ENCODE results near the gene FOXR1.
"Not testable (repeated sequence)": the region's sequence is repeated elsewhere in the genome, so short reads cannot be mapped to it uniquely, and the experiment has no call there.

The FOXR1 gene

DNA sequence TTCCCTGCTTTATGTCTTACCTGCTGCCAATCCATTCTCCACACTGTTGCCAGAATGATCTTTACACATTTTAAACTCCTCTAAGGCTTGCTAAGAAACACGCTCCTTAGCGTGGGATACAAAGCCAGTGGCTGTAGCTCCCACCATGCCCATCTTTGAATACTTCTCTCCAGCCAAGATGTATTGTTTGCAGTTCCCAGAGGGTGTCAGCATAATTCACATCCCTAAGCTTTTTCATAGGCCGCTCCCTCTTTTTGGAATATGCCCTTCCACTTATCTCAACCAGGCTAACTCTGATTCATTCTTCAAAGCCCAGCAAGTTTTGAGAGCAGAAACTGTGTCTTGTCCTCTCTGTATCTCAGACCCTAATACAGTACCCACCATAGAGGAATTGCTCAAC is 23.6 kb upstream of the FOXR1 start:
- no peak for DNase-seq

DNA sequence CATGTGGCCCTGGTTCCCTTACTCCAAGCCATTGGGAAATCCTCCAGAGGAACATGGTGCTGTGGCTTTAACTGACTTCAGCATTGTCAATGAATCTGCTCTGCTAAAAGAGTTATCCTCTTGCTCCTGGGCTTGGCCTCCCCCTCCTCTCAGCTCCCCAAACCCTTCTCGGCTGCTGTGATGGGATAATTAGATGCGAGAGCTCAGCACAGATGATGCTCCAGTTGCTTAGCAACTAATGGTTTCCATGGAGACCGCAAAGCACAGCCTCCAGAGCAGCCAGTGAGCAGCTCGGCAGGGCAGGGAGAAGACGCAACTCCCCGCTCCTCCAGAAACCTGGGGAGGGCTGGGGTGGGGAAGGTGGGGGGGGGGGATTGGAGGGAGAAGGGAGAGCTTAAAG is 18.3 kb upstream of the FOXR1 start:
- DNase-seq: no peak

DNA sequence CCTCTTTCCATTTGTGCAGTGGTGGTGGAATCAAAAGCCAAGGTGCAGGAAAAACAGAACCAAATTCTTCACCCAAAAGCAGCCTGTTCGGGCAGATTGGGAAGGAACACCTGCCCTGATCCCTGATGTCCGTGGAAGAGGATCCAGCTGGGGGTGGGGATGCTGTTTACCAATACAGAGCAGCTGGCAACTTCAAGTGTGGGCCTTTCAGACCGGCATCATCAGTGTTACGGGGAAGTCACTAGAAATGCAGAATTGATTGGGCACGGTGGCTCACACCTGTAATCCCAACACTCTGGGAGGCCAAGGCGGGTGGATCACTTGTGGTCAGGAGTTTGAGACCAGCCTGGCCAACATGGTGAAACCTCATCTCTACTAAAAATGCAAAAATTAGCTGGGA is 17.6 kb upstream of the FOXR1 start:
- not testable (repeated sequence) for DNase-seq

DNA sequence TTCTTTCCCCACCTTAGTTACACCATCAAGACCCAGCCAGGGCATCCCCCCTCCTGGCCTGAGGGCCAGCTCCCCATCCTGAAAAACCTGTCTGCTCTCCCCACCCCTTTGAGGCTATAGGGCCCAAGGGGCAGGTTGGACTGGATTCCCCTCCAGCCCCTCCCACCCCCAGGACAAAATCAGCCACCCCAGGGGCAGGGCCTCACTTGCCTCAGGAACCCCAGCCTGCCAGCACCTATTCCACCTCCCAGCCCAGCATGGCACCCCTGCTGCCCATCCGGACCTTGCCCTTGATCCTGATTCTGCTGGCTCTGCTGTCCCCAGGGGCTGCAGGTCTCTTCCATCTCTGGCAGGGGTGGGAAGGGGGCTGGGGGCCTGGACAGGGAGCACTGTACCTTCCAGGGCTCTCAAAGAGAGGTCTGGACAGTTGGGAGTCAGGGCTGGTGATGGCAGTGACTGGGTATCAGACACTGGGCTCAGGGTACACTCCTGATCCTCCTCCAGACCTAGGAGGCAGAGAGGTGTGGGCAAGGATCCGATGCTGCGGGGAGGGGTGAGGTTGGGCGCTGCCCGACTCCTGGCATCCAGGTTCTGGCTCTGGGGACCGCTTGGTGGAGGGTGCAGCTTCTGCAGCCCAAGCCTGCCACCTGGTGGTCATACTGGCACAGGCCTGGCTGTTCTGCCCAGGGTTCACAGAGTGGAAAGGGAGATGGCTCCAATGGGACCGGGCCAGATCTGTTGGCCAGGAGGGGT is 15.3 kb upstream of the FOXR1 start, which contains the start of gene UPK2:
Gene UPK2, plus strand, starts transcription at position 205 of the 753 bp plus-strand sequence. Its CDS starts 53 bp downstream, at position 258.
- DNase-seq: peak; percentile 87 to 91

DNA sequence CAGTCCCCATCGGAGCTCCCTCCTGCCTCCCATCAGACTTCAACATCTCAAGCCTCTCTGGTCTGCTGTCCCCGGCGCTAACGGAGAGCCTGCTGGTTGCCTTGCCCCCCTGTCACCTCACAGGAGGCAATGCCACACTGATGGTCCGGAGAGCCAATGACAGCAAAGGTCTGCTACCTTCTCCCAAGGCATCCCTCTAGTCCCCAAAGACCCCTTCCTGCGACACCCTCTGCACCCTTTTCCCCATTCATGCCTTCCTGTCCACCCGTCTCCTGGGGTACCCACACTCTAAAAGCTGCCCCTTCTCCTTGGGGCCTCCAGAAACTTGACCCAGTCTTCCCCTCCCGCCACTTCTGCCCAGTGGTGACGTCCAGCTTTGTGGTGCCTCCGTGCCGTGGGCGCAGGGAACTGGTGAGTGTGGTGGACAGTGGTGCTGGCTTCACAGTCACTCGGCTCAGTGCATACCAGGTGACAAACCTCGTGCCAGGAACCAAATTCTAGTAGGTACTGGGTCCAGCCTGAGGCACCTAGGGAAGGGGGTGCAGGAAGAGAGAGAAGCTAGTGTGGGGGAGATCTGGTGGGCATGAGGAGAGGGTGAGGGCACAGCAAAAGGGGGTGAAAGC is 14.6 kb upstream of the FOXR1 start:
- DNase-seq: no peak

DNA sequence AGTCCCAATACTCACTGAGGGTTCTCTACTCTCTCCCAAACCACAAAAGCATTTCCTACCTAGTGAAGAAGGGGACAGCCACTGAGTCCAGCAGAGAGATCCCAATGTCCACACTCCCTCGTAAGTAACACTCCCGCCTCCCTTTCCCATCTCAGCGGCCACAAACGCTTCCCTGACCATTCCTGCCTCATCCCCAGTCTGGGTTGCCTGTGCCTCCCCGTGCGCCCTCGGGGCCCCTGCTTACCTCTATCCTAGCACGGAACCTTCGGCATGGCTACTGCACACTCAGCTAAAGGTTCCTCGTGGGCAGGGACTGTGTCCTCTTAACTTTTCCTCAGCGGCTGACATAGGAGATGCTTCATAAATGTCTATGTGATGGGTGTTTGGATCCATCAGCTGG is 14.0 kb upstream of the FOXR1 start:
- no peak for DNase-seq

DNA sequence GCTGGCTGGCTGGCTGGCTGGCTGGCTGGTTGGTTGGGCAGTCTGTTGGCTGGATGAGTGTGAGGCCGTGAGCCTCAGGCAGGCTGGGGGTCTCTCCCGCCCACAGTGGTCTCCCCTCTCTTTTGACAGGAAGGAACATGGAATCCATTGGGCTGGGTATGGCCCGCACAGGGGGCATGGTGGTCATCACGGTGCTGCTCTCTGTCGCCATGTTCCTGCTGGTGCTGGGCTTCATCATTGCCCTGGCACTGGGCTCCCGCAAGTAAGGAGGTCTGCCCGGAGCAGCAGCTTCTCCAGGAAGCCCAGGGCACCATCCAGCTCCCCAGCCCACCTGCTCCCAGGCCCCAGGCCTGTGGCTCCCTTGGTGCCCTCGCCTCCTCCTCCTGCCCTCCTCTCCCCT is 13.6 kb upstream of the FOXR1 start:
- no peak for DNase-seq

DNA sequence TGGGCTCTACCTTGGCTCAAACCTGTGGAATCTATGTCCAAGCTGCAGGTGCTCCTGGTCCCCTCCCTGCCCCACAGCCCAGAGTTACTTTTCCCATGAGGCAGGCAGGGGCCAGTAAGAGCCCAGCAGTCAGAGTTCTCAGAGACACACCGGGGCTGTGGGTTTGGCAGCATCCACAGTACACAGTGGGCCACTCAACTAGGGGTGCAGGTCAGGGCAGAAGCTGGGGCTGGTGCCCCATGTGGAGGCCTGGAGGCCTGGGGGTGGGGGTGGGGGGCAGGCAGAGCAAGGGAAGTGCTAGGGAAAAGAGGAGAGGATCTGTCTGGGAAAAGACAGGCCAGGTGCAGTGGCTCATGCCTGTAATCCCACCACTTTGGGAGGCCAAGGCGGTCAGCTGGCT is 13.0 kb upstream of the FOXR1 start:
- no peak for DNase-seq

DNA sequence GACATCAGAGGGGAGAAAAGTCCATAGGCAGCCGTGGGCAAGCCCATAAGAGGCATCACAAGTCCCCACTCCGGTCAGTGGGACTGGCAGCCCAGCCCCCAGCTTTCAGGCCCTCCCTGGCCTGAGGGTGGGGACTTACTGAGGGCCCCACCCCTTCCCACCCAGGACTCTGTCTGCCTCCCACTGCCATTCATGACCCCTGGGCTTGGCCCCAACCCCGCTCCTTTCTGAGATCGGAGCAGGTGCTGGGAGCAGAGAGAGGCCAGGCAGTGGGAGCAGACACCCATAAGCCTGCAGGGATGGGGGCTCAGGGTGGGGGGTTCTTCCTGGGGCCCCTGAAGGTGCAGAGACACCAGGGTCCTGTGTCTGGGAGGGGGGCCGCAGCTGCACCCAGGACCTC is 10.4 kb upstream of the FOXR1 start:
- DNase-seq: no peak

DNA sequence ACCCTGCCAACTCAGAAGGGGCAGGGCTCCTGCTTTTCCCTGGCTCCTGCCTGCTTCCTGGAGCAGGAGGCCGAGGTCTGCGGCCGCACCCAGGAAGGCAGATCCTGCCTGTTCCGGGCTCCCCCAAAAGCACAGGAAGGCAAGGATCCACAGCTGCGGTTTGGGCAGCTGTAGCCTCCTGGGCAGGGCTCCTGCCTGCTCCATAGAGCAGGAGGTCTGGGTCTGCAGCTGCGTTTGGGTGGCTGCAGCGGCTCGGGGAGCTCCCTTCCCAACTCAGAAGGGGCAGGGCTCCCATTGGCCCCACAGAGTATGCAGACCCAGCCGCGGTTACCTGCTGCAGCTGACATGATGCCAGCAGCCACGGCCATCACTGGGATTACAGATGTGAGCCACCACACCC is 10.0 kb upstream of the FOXR1 start:
- DNase-seq: no peak

DNA sequence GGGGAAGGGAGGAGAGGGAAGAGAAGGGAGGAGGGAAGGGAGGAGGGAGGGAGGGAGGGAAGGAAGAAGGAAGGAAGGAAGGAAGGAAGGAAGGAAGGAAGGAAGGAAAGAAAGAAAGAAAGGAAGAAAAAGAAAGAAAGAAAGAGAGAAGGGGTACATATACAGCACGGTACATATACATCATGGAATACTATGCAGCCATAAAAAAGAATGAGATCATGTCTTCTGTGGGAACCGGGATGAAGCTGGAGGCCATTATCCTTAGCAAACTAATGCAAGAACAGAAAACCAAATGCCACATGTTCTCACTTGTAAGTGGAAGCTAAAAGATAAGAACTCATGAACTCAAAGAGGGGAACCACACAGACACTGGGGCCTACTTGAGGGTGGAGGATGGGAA is 2.1 kb upstream of the FOXR1 start:
- not testable (repeated sequence) for DNase-seq

DNA sequence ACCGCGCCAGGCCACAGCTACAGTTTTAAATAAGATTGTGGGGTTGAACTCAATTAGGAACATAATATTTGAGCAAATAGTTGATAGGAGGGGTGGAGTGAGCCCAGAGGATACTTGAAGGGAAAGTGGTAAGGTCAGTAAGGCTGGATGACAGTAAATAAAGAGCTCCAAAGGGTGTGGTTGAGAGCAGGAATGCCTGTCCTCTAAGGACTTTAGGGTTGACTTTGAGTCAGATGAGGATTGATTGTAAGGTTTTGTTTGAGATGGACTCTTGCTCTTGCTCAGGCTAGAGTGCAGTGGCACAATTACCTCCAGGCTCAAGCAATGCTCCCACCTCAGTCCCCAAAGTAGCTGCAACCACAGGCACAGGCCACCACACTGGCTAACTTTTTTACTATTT is 2.4 kb downstream of the FOXR1 start:
- DNase-seq: no peak

DNA sequence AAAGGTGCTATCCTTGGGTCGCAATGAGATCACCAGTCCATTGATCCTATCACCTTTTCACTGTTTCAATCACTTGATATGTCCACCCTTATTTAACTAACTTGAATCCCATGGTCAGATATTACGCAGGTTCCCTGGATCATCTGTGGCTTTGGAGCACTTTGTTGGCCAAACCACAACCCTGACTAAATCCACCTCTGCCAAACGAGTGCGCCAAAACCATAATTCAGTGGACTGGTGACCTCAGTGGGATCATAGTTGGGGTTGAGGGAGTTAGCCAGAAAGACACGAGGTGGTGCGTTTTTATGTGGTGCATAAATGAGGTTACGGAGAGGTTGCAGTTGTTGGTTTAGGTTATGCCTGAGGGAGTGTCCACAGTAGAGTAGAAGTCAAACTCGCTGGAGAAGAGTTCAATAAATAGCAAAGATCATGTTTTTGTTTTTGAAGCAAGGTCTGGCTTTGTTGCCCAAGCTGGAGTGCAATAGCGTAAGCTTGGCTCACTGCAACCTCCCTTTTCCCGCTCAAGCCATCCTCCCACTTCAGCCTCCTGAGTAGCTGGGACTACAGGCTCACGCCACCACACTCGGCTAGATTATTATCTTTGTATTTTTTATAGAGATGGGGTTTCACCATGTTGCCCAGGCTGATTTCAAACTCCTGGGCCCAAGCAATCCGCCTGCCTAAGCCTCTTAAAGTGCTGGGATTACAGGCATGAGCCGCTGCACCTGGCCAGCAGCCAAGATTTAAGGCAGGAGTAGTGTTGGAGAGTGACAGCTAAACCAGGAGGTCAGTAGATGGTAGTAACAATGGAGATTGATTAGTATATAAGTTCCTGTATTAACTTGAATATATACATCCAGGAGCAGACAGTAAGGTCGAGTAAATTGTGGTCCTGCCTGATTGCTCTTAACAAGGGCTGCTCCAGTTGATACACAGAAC is 4.5 kb downstream of the FOXR1 start:
- no peak for DNase-seq

DNA sequence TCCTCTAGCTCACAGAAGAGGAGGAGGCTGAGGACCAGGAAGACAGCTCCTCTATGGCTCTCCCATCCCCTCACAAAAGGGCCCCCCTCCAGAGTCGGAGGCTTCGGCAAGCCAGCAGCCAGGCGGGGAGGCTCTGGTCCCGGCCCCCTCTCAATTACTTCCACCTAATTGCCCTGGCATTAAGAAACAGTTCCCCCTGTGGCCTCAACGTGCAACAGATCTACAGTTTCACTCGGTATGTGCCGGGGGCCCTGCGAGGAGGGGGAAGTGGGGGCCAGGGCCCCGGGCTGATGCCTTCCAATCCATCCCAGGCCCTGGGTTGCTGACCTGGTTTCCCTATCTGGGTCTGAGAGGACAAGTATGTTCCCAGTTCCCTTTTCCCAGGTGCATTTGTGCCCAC is 7.9 kb downstream of the FOXR1 start:
- DNase-seq: no peak

DNA sequence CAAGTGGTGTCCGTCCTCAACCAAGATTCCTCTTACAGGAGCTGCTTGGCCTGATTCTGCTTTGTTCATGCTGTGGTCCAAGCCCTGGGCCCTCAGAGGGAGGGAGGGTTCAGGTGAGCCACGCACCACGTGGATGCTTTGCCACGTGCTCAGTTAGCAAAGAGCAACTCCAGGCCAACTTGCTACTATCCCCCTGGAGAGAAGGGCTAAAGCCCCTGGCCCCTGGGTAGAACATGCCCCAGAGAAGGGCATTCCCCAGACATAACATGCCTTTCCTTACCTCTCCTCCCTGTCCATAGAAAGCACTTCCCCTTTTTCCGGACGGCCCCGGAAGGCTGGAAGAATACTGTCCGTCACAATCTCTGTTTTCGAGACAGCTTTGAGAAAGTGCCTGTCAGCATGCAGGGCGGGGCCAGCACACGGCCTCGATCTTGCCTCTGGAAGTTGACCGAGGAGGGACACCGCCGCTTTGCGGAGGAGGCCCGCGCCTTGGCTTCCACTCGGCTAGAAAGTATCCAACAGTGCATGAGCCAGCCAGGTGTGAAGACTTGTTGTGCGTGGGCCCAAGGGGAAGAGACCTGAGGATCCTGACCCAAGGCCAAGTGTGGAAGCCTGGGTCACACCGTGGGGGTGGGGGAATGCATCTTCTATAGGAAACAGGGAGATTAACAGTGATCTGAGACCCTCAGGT is 8.8 kb downstream of the FOXR1 start:
- no peak for DNase-seq

DNA sequence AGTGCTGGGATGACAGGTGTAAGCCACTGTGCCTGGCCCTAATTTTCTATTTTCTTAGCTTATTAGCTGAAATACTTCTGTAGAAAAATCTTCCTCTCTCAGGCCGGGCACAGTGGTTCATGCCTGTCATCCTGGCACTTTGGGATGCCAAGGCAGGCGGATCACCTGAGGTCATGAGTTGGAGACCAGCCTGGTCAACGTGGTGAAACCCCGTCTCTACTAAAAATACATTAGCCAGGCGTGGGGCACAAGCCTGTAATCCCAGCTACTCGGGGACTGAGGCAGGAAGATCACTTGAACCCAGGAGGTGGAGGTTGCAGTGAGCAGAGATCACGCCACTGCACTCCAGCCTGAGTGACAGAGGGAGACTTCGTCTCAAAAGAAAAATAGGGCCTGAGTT is 12.8 kb downstream of the FOXR1 start:
- not testable (repeated sequence) for DNase-seq

DNA sequence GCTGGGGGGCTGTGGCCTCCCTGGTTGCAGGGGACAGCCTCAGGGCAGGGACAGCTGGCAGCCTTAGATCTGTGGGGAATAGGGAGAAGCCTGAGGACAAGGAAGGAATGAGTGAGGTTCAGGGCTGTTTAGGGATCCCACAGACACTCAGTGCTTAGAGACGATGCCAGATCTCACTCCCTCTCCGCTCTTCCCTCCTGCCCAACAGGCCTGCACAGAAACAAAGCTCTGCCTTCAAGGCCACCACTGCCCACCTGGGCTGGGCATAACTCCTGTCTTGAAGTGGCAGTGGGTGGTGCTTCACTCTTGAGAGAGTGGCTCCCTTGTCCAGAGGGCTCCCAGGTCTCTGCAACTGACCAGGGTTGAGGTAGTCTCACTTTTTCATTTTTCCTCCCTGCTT is 13.3 kb downstream of the FOXR1 start:
- DNase-seq: no peak

DNA sequence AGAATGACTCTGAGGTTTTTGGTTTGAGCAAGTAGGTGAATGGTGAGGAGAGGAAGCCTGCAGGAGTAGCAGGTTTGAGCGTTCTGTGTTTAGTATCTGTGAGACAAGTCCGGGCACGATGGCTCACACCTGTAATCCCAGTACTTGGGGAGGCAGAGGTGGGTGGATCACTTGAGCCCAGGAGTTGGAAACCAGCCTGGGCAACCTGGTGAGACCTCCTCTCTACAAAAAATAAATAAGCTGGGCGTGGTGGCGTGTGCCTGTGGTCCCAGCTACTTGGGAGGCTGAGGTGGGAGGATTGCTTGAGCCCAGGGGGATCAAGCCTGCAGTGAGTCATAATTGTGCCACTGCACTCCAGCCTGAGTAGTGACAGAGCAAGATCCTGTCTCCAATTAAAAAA is 16.7 kb downstream of the FOXR1 start:
- no peak for DNase-seq

DNA sequence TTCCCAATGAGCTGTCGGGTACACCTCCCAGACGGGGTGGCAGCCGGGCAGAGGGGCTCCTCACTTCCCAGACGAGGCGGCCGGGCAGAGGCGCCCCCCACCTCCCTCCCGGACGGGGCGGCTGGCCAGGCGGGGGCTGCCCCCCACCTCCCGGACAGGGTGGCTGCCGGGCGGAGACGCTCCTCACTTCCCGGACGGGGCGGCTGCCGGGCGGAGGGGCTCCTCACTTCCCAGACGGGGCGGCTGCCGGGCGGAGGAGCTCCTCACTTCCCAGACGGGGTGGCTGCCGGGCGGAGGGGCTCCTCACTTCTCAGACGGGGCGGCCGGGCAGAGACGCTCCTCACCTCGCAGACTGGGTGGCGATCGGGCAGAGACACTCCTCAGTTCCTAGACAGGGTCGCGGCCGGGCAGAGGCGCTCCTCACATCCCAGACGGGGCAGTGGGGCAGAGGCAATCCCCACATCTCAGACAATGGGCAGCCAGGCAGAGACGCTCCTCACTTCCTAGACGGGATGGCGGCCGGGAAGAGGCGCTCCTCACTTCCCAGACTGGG is 20.0 kb downstream of the FOXR1 start:
- not testable (repeated sequence) for DNase-seq

DNA sequence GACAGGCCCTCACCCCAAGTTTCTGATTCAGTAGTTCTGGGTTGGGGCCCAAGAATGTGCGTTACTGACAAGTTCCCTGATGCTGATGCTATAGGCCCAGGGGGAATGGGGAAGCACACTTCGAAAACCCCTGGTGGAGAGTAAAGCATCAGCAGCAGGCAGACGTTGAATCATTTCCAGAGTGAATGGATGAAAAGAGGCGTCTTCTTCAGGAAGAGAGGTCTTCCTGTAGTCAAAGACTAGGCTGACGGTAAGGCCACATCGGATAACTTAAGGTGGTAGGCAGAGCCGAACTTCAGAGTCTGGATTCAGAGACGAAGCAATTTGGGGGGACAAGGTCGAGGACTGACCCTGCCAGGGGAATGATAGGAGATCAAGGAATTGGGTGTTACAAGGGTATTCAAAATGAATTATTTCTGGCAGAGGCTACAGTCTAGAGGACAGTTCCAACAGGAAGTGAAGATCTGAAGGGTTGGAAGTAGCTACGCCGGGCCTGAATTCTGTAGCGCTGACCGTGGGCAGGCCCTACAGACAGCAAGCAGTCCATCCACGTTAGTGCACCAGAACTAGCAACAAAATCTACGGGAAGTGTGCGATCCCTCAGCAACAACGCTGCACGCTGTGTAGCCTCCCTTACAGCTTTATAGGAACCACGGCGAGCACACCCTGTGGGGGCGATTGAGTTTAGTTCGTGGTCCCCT is 25.5 kb downstream of the FOXR1 start:
- DNase-seq: peak; percentile 22 to 25

DNA sequence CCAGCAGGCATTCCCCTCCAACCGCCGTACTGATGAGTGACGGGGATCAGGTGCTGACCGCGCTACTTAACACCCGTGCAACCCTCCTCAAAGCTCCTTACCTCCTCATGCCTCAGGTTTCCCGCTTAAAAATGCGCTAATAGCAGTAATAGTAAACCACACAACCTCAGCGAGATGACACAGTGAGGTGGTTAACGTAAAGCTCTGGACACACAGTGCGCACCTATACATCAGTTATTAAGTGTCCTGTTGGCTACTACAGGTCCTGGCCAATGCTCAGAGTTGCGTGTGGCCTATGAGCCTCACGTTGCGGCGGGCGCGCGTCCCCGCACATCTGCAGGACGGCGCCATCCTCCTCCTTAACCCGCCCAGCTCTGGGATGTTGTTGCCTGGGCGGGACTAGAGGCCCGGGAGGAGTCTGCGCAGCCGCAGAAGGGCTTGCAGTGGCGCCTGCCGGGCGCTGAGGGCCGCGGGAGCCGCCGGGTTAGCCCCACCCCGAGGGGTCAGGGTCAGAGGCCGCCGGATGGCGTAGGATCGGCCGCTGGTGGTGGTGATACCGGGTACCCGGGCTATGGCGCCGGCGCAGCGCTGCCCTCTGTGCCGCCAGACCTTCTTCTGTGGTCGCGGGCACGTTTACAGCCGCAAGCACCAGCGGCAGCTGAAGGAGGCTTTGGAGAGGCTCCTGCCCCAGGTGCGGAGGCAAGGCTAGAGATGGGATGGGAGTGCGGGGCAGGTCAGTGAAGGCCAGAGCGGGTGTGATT is 26.2 kb downstream of the FOXR1 start, which contains the start of gene CENATAC:
Gene CENATAC, plus strand, starts transcription at position 512 of the 761 bp plus-strand sequence. Its CDS starts 60 bp downstream, at position 572.
- DNase-seq: peak; percentile 93 to 94

All from activated CD4-positive, alpha-beta T cell treated with anti-CD3 and anti-CD28 coated beads, Interleukin-2, amount 50 U/mL, for 4 hours (primary cell).